ENCODE data around the gene REM2. TPM values are rescaled to one million over a fixed set of nuclear protein-coding genes. Genes with fewer than 3 reads are reported as not detected.

Gene REM2
- total RNA-seq, 1 experiment from 2014 or later: 0.47 TPM

DNA sequence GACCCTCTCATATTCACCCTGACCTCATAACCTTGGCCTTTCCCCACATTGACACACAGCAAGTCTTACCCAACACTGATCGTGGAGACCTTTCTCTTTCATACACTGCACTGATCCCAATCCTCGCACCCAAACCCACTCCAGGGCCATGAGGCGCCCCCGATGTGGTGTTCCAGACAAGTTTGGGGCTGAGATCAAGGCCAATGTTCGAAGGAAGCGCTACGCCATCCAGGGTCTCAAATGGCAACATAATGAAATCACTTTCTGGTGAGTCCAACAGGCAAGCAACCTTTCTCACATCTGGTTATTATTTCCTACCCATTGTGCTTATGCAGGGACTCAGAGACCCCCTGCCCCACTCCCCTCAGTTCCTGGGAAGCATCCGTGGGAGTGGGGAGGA is 41.3 kb upstream of the REM2 start:
- no peak overlapping the region for H3K4me2 ChIP-seq (ENCODE audit: low read length)
- no peaks in the 10 kb centered on the region for H3K36me3 ChIP-seq (ENCODE audit: control insufficient read depth in 1 of 2, insufficient read depth in 2 of 2, low read length in 2 of 2)
- H4K20me1 ChIP-seq (ENCODE audit: insufficient read depth): no peaks in the 10 kb centered on the region
- H3K27ac ChIP-seq (ENCODE audit: low read depth, low read length): no peak overlapping the region
- H3K4me3 ChIP-seq (replicated peaks in 1 of 2; ENCODE audit: low read depth in 1 of 2, low read length in 2 of 2): no peak overlapping the region
- no peaks in the 10 kb centered on the region for H3K79me2 ChIP-seq (ENCODE audit: insufficient read depth, low read length)
- POLR2A ChIA-PET: no interaction called here
- RAD21 ChIA-PET (ENCODE audit: low non-redundant PET in 1 of 2, low total read pairs in 2 of 2, uncharacterized antibody in 2 of 2, unreplicated experiment in 2 of 2): no interaction called here
- H3K9ac ChIP-seq (ENCODE audit: low read length): no peak overlapping the region
- peaks cover 0 to 10% of the 10 kb centered on the region in 2 experiments; a peak in 1 of 4 replicates for H3K4me1 ChIP-seq (ENCODE audit: control insufficient read depth in 1 of 2, insufficient read depth in 2 of 2, low read length in 2 of 2)
- intact Hi-C loops (cut with micrococcal nuclease): no loop called here
- no peak overlapping the region for H2AFZ ChIP-seq (ENCODE audit: low read depth, low read length, poor library complexity, severe bottlenecking)
- DNase-seq (ENCODE audit: low read depth, low spot score) (no peak), ATAC-seq (no peak)
- CTCF ChIA-PET: no interaction called here
- no peaks in the 10 kb centered on the region for H3K27me3 ChIP-seq (ENCODE audit: insufficient read depth, low read length)
- TF ChIP-seq EZH2phosphoT487 (IDR thresholded peaks at IDR 0.05; ENCODE audit: borderline replicate concordance) (no peak), TCF7L2 (IDR thresholded peaks at IDR 0.05; ENCODE audit: borderline replicate concordance, extremely low read depth, insufficient read depth, insufficient read length) (no peak), ELF1 (IDR thresholded peaks at IDR 0.05; ENCODE audit: borderline replicate concordance, low read depth) (no peak), POLR2AphosphoS5 (IDR thresholded peaks at IDR 0.05; ENCODE audit: low read depth, low read length) (no peak), CBX3 (IDR thresholded peaks at IDR 0.05; ENCODE audit: low read depth) (no peak), ZFX (IDR thresholded peaks at IDR 0.05) (no peak), FOSL1 (IDR thresholded peaks at IDR 0.05; ENCODE audit: low read depth) (no peak), YY1 (IDR thresholded peaks at IDR 0.05; ENCODE audit: extremely low read depth, insufficient replicate concordance, low read depth, low read length) (no peak), EZH2 (IDR thresholded peaks at IDR 0.05) (no peak), SRF (IDR thresholded peaks at IDR 0.05; ENCODE audit: low read depth) (no peak), SIN3A (IDR thresholded peaks at IDR 0.05; ENCODE audit: low read depth) (no peak), ZNF274 (IDR thresholded peaks at IDR 0.05; ENCODE audit: low read depth, low read length) (no peak), POLR2A (IDR thresholded peaks at IDR 0.05; ENCODE audit: borderline replicate concordance, extremely low read depth, insufficient read depth, insufficient read length) (no peak)
- TF ChIP-seq, protein P1, sequence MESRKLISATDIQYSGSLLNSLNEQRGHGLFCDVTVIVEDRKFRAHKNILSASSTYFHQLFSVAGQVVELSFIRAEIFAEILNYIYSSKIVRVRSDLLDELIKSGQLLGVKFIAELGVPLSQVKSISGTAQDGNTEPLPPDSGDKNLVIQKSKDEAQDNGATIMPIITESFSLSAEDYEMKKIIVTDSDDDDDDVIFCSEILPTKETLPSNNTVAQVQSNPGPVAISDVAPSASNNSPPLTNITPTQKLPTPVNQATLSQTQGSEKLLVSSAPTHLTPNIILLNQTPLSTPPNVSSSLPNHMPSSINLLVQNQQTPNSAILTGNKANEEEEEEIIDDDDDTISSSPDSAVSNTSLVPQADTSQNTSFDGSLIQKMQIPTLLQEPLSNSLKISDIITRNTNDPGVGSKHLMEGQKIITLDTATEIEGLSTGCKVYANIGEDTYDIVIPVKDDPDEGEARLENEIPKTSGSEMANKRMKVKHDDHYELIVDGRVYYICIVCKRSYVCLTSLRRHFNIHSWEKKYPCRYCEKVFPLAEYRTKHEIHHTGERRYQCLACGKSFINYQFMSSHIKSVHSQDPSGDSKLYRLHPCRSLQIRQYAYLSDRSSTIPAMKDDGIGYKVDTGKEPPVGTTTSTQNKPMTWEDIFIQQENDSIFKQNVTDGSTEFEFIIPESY (IDR thresholded peaks at IDR 0.05; ENCODE audit: extremely low read depth, insufficient replicate concordance, low read length): no peak
- TF ChIP-seq, protein P2, sequence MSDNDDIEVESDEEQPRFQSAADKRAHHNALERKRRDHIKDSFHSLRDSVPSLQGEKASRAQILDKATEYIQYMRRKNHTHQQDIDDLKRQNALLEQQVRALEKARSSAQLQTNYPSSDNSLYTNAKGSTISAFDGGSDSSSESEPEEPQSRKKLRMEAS (IDR thresholded peaks at IDR 0.05): no peak
- TF ChIP-seq, protein P3, sequence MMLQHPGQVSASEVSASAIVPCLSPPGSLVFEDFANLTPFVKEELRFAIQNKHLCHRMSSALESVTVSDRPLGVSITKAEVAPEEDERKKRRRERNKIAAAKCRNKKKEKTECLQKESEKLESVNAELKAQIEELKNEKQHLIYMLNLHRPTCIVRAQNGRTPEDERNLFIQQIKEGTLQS (IDR thresholded peaks at IDR 0.05): no peak
- H3K9me2 ChIP-seq (ENCODE audit: insufficient read depth): no peaks in the 10 kb centered on the region
- H3K9me3 ChIP-seq (ENCODE audit: control insufficient read depth in 1 of 2, insufficient read depth in 1 of 2, low read depth in 1 of 2, low read length in 2 of 2): no peaks in the 10 kb centered on the region
- no TSS peak for BruUV-seq (replicated peaks)

Measured in HCT116 (cell line).